RWPE1 (cell line): ENCODE measurements around the gene DUS1L.
A peak's percentile ranks its signal among the peaks of the same experiment; 100 is the strongest.

Source experiments
- CTCF ChIA-PET: fragments of 350-600 bp; sonication (Branson Sonifier 250); formaldehyde crosslinking; extraction: SDS; loops from one replicate; lab custom pipeline; 2021; lab: Yijun Ruan, JAX
- POLR2A ChIA-PET: fragments of 400-600 bp; formaldehyde crosslinking; extraction: SDS; loops from one replicate; lab custom pipeline; 2020; ENCODE audit warnings: antibody characterized with exemption; ENCODE audit not compliant: low non-redundant PET; lab: Yijun Ruan, JAX
- DNase-seq: peaks from one replicate; pipeline ENCODE4 v3.0.0; 2012; ENCODE audit warnings: low spot score
- H3K27ac ChIP-seq: fragments of 450-650 bp; 2 replicates; pipeline ENCODE4 v1.5.1; 2017
- CTCF ChIP-seq: fragments of 450-650 bp; conservative IDR thresholded peaks from 2 replicates; pipeline ENCODE4 v1.5.1; 2017; ENCODE audit warnings: low read depth, mild to moderate bottlenecking

The DUS1L gene

DNA sequence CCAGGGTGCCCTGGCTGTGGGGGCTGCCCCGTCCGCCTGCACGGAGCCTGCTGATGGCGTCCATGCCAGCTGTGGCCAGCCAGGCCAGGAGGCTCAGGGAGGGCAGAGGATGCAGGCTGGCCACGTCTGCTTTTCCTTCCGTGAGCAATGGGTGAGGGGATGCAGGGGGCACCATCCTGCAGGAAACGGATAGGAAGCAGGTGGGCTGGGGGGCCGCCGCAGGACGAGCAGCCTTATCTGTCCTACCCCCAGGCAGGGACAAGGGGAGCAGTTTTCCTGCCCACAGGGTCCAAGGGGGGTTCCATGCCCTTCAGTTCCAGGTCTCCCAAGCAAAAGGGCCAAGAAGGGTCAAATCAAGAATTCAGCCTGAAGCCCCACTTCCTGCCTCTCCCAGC lies 6.8 kb downstream of the DUS1L start:
- ChIA-PET CTCF (no interaction called here), POLR2A (no interaction called here)
- no peak for DNase-seq
- TF ChIP-seq CTCF, result no peak
- H3K27ac ChIP-seq, result peak overlapping the region; percentile 79

DNA sequence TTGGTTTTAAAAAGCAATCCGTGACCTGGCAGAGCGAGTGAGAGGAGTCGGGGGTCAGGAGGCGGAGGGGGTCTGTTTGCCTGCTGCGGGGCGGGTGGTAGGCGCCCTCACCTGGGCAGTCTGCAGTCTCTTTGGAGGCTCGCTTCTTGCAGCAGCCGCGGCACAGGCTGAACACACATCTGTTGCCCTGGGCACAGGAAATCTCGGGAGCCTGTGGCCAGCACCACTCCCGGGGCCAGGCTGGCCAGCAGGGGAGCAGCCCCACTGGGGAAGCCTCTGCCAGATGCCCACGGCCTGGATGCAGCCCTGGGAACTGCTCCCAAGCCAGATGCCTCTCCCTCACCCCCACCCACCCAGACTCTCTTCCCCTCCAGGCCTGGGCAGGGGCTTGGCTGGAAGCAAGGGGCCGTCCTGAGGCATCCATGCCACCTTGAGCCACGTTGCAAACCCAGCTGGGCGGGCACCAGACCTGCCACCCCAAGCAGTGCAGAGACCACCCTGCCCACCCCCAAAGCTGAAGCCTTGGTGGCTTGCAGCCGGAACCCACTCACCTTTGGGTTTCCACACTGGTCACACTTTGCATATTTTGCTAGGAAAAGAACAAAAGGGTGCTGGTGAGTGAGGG lies 7.3 kb downstream of the DUS1L start:
- DNase-seq, result no peak
- H3K27ac ChIP-seq, result peak overlapping the region; percentile 79
- ChIA-PET POLR2A (no interaction called here), CTCF (no interaction called here)
- TF ChIP-seq CTCF, result no peak

DNA sequence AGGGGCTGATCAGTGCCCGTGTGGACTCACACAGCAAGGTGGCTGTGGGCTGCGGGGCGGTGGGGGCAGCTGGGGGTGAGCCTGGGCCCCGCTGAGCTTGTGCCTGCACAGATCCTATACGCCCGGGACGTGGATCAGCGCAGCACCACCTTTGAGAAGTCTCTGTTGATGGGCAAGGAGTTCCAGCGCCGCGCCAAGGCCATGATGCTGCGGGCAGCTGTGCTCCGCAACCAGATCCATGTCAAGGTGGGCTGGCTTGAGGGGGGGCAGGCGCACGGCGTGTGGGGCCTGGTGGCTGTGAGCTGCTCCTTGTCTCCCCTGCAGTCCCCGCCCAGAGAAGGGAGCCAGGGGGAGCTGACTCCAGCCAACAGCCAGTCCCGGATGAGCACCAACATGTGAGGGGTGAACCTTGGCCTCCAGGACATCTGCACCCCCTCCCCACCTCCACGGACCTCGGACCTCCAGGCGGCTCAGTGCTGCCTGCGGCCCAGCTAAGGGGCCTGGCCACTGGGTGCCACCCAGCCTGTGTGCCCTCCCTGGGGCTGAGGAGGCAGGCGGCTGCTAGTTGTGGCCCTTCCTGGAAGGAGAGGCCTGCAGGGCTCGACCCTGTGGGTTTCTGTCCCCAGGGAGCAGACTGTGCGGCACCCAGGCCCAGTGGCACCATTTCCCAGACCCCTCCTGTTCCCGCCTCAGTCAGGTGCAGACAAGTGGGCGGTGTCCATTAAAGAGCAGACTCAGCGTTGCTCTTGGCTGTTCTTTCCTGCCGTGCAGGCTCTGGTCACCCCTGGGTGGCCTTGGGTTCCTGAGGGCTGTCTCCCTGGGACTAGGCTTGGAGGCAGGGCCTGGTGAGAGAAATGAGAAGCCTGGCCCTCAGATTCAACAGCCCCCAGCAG lies 8.6 kb downstream of the DUS1L start:
- ChIA-PET POLR2A (no interaction called here), CTCF (no interaction called here)
- no peak for DNase-seq
- peak overlapping the region; percentile 79 for H3K27ac ChIP-seq
- TF ChIP-seq CTCF, result no peak

DNA sequence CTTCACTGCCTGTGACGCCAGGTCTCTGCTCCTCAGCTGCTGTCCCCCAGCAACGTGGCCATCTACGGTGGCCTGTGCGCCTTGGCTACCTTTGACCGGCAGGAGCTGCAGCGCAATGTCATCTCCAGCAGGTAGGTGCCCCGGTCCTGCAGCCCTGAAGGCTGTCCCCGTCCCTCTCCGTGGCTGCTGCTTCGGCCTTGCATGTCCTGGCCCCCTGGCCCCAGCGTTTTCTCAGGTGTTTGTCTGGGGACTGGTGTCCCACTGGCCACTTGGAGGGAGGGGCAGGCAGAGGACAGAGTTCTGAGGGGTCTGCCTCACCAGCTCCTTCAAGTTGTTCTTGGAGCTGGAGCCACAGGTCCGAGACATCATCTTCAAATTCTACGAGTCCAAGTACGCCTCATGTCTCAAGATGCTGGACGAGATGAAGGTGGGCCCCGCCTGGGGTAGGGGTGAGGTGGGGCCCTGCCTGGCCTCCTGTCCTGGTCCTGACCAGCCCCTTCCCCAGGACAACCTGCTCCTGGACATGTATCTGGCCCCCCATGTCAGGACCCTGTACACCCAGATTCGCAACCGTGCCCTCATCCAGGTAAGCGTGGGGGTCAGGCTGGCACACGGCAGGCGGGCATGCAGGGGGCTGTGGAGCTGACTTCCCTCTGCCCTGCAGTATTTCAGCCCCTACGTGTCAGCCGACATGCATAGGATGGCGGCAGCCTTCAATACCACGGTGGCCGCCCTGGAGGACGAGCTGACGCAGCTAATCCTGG lies 9.5 kb downstream of the DUS1L start:
- ChIA-PET POLR2A (no interaction called here), CTCF (interaction anchor here (1.0 kb wide), 1 partner anchor 20 kb away, joined by 3 read pairs; no protein-coding TSS in a partner anchor)
- no peak for TF ChIP-seq CTCF
- DNase-seq, result no peak
- peak overlapping the region; percentile 79 for H3K27ac ChIP-seq

DNA sequence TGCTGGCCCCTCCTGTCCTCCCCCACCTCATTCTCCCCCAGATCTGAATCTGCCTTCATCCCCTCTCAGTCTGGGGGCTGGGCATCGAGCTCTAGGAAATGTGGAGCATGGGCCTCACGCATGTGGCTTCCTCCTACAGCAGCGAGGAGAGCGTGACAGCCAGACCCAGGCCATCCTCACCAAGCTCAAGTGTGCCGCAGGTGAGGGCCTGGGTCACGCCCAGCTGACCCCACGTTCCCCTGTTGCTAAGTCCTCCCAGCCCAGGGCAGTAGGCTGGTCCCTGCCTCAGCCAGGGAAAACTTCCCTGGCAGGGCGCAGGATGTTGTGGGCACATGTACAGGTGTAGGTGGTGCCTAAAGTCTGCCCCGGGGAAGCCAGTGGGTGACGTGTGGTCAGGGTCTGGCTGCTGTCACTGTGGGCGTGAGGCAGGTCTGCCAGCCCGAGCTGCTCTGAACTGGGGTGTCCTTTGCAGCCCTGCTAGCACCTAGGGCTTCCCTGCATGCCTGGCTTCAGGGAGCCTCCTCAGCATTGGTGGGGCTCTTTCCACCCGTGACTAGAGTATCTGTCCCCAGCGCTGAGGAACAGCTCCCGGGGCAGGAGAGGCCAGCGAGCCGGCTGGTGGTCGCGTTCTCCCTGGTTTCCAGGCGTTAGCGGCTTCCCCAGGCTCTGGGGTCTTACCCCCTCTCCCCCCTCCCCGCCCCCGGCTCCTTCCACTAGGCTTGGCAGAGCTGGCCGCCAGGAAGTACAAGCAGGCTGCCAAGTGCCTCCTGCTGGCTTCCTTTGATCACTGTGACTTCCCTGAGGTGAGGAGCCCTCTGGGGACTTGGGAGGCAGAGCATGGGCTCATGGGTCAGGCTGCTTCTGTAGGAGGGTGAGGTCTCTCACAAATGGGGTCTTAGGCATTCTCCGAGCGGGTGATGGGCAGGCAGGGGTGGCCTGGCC lies 10.3 kb downstream of the DUS1L start:
- TF ChIP-seq CTCF, result no peak
- DNase-seq, result no peak
- POLR2A ChIA-PET, result no interaction called here
- CTCF ChIA-PET, result interaction anchor here (1.0 kb wide), 1 partner anchor 21 kb away, joined by 3 read pairs; no protein-coding TSS in a partner anchor
- peak overlapping the region; percentile 79 for H3K27ac ChIP-seq
